Peyer's patch (tissue), 4 donors: ENCODE results near the gene TOGARAM2. TPM values are rescaled to one million over a fixed set of nuclear protein-coding genes. Genes with fewer than 3 reads are reported as not detected.

ENCODE experiments used
- DNase-seq, 3 donors: peaks; one replicate each; pipeline ENCODE4 v3.0.0-alpha.2; 2017 to 2019
- H3K27ac ChIP-seq, 4 donors: fragments of 200-600 bp; sonication (generic); one replicate each; pipeline ENCODE4 v1.5.1; 2016 to 2019
- H3K27me3 ChIP-seq, 2 donors: fragments of 200-600 bp; sonication (generic); one replicate each; pipeline ENCODE4 v1.5.1; 2019
- H3K36me3 ChIP-seq, 3 donors: fragments of 200-600 bp; sonication (generic); one replicate each; pipeline ENCODE4 v1.5.1; 2016 to 2019
- H3K4me1 ChIP-seq, 4 donors: fragments of 200-600 bp; sonication (generic); one replicate each; pipeline ENCODE4 v1.5.1; 2016 to 2019
- H3K4me3 ChIP-seq, 4 donors: fragments of 200-600 bp; sonication (generic); 1 replicate in 3 of 4; 2 replicates in 1 of 4; pipeline ENCODE4 v1.5.1; 2016 to 2019; ENCODE audit warnings: mild to moderate bottlenecking in 1 of 4
- H3K9me3 ChIP-seq, 4 donors: fragments of 200-600 bp; sonication (generic); one replicate each; pipeline ENCODE4 v1.5.1; 2016 to 2019; ENCODE audit warnings: mild to moderate bottlenecking in 1 of 4
- POLR2A ChIP-seq, 2 donors: fragments of 450-650 bp; IDR thresholded peaks; one replicate each; pipeline ENCODE4 v1.5.1; 2017; ENCODE audit warnings: antibody characterized with exemption in 2 of 2, mild to moderate bottlenecking in 2 of 2, moderate library complexity in 2 of 2
- total RNA-seq, 4 donors: library from RNA; depleted of rRNA; stranded (reverse); fragments of >200 nt; gene quantifications; one replicate each; pipeline ENCODE4 v1.1.0, GENCODE V29; 2016
- TF ChIP-seq, protein P1 (sequence below), 6 experiments: fragments of 450-650 bp in 4 of 6; fragments of 200-600 bp in 2 of 6; sonication (generic) in 1 of 6; IDR thresholded peaks; one replicate each; pipeline ENCODE4 v1.5.1; 2017 to 2019; ENCODE audit warnings: antibody characterized with exemption in 6 of 6, mild to moderate bottlenecking in 3 of 6, moderate library complexity in 1 of 6

The TOGARAM2 gene
- total RNA-seq, 4 donors from 2014 or later, result under 0.01 to 1.1 (median 0.22) TPM

GRCh38 chr2:29046321-29046720 lies 65.2 kb downstream of the TOGARAM2 start:
- no peaks in the 10 kb centered on the region for H3K27me3 ChIP-seq
- no peak for DNase-seq
- H3K36me3 ChIP-seq, result no peaks in the 10 kb centered on the region
- H3K4me3 ChIP-seq, result no peak overlapping the region
- H3K9me3 ChIP-seq, result no peaks in the 10 kb centered on the region
- H3K4me1 ChIP-seq, result no peaks in the 10 kb centered on the region
- no peak overlapping the region for H3K27ac ChIP-seq
- no peak for TF ChIP-seq POLR2A (IDR thresholded peaks at IDR 0.05)
- TF ChIP-seq, protein P1, sequence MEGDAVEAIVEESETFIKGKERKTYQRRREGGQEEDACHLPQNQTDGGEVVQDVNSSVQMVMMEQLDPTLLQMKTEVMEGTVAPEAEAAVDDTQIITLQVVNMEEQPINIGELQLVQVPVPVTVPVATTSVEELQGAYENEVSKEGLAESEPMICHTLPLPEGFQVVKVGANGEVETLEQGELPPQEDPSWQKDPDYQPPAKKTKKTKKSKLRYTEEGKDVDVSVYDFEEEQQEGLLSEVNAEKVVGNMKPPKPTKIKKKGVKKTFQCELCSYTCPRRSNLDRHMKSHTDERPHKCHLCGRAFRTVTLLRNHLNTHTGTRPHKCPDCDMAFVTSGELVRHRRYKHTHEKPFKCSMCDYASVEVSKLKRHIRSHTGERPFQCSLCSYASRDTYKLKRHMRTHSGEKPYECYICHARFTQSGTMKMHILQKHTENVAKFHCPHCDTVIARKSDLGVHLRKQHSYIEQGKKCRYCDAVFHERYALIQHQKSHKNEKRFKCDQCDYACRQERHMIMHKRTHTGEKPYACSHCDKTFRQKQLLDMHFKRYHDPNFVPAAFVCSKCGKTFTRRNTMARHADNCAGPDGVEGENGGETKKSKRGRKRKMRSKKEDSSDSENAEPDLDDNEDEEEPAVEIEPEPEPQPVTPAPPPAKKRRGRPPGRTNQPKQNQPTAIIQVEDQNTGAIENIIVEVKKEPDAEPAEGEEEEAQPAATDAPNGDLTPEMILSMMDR (IDR thresholded peaks at IDR 0.05), result no peak

DNA sequence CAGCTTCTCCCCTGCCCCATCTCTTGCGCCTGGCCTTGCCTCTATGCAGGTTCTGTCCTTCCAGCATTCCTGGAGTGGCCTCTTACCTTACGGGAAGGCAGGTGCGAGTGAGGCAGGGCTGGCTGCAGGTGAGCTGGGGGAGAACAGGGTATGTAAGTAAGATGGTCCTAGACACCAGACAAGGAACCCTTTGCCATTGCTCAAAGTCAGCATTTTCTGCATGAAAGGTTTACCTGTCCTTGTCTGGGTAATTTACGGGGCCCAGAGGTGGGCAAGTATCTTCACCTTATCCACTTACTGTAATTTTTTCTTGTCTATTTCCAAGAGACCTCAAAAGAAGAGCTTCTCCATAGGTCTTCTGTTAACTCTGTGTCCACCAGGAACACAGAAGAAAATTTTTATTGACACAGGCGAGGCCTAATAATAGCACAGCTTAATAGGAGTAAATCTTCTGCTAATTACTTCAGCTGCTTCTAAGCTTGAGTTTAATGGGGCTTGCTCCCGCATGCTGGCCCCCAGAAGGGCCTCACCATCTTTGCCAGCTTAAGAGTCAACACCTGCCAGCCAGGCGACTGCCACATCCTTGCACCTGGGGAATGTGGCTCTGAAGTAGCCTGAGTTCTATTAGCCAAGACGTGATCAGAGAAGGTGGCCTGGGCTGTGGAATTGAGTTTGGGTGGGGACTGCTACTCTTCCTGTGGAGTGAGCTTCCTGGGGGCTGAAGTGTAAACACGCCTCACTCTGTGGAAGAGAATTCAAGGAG lies 66.2 kb downstream of the TOGARAM2 start:
- Histone ChIP-seq H3K27me3 (no peaks in the 10 kb centered on the region), H3K4me1 (no peaks in the 10 kb centered on the region), H3K36me3 (no peaks in the 10 kb centered on the region), H3K4me3 (no peak overlapping the region), H3K27ac (no peak overlapping the region), H3K9me3 (no peaks in the 10 kb centered on the region)
- DNase-seq, result no peak
- no peak for TF ChIP-seq POLR2A (IDR thresholded peaks at IDR 0.05)
- TF ChIP-seq, protein P1 (IDR thresholded peaks at IDR 0.05), result no peak

- H3K4me1 ChIP-seq, result no peaks in the 10 kb centered on the region
- no peak for DNase-seq
- no peak for TF ChIP-seq POLR2A (IDR thresholded peaks at IDR 0.05)
- TF ChIP-seq, protein P1 (IDR thresholded peaks at IDR 0.05), result no peak
- H3K36me3 ChIP-seq, result no peaks in the 10 kb centered on the region
- no peaks in the 10 kb centered on the region for H3K27me3 ChIP-seq
- no peak overlapping the region for H3K4me3 ChIP-seq
- H3K27ac ChIP-seq, result no peak overlapping the region
- no peaks in the 10 kb centered on the region for H3K9me3 ChIP-seq
Measured at GRCh38 chr2:29050591-29050990, 69.5 kb downstream of the TOGARAM2 start.

DNA sequence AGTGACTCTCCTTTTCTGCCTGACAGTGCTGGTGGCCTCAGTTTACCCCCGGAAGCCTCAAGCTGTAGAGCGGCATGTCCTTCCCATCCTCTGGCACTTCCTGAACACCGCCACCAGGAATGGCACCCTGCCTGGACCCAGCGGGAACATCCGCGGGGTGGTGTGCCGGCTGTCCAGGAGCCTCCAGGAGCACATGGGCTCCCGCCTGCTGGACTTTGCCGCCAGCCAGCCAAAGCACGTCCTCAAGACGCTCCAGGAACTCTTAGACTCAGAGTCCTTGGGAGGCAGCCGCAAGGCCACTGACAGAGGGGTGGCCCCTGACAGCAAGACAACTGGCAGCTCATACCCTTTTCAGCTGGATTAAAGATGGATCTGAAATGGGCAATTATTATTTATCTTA lies 70.6 kb downstream of the TOGARAM2 start:
- Histone ChIP-seq H3K9me3 (no peaks in the 10 kb centered on the region), H3K4me3 (no peak overlapping the region), H3K27me3 (no peaks in the 10 kb centered on the region), H3K36me3 (no peaks in the 10 kb centered on the region), H3K4me1 (no peaks in the 10 kb centered on the region), H3K27ac (no peak overlapping the region)
- no peak for TF ChIP-seq POLR2A (IDR thresholded peaks at IDR 0.05)
- TF ChIP-seq, protein P1 (IDR thresholded peaks at IDR 0.05), result no peak
- DNase-seq, result no peak

GRCh38 chr2:29052807-29053206 lies 71.7 kb downstream of the TOGARAM2 start:
- no peaks in the 10 kb centered on the region for H3K4me1 ChIP-seq
- no peaks in the 10 kb centered on the region for H3K36me3 ChIP-seq
- no peaks in the 10 kb centered on the region for H3K27me3 ChIP-seq
- no peak overlapping the region for H3K4me3 ChIP-seq
- H3K27ac ChIP-seq, result no peak overlapping the region
- no peak for DNase-seq
- TF ChIP-seq, protein P1 (IDR thresholded peaks at IDR 0.05), result no peak
- TF ChIP-seq POLR2A (IDR thresholded peaks at IDR 0.05), result no peak
- H3K9me3 ChIP-seq, result no peaks in the 10 kb centered on the region
